ENCODE data around the gene APBA2.

DNA sequence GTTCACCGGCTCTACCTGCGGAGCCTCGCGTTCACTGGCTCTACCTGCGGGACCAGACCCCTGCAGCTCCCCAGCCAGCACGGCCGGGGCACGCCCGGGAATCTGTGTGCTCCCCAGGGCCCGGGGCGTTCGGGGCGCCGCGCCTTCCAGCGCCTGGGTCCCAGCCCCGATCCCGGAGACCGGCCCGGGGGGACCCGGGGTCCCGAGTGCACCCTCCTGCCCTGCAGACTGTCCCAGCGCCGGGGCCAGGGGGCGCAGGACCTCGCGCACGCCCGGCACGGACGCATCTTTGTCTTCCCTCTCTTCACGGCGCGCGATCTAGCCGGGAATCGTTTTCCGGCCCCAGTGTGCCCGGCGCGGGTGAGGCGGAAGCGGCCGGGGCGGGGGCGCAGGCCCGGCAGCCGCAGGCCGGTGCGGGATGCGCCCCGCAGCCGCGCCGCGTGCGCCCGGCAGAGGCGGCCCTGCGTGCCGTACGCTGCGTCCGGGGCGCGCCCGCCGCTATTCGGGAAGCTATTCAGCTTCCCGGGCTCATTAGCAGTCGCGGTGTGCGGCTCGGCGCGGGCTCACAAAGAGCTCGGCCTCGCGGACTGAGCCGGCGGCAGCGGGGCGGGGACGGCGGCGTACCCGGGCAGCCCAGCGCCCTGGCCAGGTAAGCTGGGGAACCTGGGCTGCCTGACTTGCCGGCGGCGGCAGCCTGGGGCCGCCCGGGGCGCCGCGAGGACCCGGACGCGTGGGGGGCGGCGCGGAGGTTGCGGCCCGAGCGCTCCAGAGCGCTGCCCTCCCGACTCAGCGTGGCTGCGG, at the start of gene APBA2:
- TF ChIP-seq, protein P1, sequence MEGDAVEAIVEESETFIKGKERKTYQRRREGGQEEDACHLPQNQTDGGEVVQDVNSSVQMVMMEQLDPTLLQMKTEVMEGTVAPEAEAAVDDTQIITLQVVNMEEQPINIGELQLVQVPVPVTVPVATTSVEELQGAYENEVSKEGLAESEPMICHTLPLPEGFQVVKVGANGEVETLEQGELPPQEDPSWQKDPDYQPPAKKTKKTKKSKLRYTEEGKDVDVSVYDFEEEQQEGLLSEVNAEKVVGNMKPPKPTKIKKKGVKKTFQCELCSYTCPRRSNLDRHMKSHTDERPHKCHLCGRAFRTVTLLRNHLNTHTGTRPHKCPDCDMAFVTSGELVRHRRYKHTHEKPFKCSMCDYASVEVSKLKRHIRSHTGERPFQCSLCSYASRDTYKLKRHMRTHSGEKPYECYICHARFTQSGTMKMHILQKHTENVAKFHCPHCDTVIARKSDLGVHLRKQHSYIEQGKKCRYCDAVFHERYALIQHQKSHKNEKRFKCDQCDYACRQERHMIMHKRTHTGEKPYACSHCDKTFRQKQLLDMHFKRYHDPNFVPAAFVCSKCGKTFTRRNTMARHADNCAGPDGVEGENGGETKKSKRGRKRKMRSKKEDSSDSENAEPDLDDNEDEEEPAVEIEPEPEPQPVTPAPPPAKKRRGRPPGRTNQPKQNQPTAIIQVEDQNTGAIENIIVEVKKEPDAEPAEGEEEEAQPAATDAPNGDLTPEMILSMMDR (IDR thresholded peaks at IDR 0.05): no peak
- no peak for TF ChIP-seq POLR2AphosphoS5 (IDR thresholded peaks at IDR 0.05)

Measured in sigmoid colon (tissue), 4 donors.